Stimulated activated naive CD8-positive, alpha-beta T cell treated with anti-CD3 and anti-CD28 coated beads, Interleukin-15, amount 100 ng/mL, for 72 hours (primary cell): Measurements from ENCODE around the gene OR2G2.

Experiments
- ATAC-seq: fragments of 150-1000 bp; cut with Tn5 transposase; 2 replicates; pipeline ENCODE4 v1.10.0; 2021; ENCODE audit warnings: mild to moderate bottlenecking, moderate library complexity
- DNase-seq, 2 donors: peaks; one replicate each; pipeline ENCODE4 v3.0.0; 2021 to 2022
- H3K27ac Mint-ChIP-seq, 2 donors: one replicate each; pipeline ENCODE4 v1.8.0; 2022; ENCODE audit warnings: mild to moderate bottlenecking in 2 of 2, mixed read lengths in 2 of 2, moderate library complexity in 2 of 2
- H3K27me3 Mint-ChIP-seq: one replicate; pipeline ENCODE4 v1.8.0; 2022; ENCODE audit warnings: mixed read lengths
- H3K4me1 Mint-ChIP-seq: one replicate; pipeline ENCODE4 v1.8.0; 2022; ENCODE audit warnings: mild to moderate bottlenecking, mixed read lengths
- H3K4me3 Mint-ChIP-seq, 2 donors: one replicate each; pipeline ENCODE4 v1.8.0; 2022; ENCODE audit warnings: mild to moderate bottlenecking in 2 of 2, mixed read lengths in 2 of 2, moderate library complexity in 1 of 2
- H3K9me3 Mint-ChIP-seq, 2 donors: one replicate each; pipeline ENCODE4 v1.8.0; 2022; ENCODE audit warnings: mixed read lengths in 2 of 2

The OR2G2 gene

DNA sequence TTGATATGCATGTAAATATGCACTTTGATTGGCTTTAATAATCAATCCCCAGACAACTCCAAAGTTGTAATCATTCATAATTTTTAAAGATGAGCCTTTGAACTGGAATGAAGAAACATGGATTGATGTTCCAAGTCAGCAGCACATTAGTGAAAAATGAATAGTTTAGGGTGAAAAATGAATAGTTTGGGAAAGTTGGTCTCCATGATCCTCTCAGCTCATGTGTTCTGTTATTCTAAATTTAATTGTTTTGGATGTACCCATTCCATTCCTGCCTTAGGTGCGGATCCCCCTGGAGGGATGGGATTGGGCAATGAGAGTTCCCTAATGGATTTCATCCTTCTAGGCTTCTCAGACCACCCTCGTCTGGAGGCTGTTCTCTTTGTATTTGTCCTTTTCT, 17.1 kb downstream of the OR2G2 start, which contains the start of gene OR2G3:
TSS of gene OR2G3 (plus strand) at position 301 of the 400 bp plus-strand sequence. CDS start at position 301, 0 bp downstream.
- Mint-ChIP-seq H3K4me3 (no peak within 1 kb of the TSS), H3K4me1 (no peaks in the 10 kb centered on the region), H3K9me3 (no peaks in the 10 kb centered on the region), H3K27me3 (peaks cover 19% of the 10 kb centered on the region), H3K27ac (no peak within 1 kb of the TSS)
- ATAC-seq (no peak), DNase-seq (no peak)

DNA sequence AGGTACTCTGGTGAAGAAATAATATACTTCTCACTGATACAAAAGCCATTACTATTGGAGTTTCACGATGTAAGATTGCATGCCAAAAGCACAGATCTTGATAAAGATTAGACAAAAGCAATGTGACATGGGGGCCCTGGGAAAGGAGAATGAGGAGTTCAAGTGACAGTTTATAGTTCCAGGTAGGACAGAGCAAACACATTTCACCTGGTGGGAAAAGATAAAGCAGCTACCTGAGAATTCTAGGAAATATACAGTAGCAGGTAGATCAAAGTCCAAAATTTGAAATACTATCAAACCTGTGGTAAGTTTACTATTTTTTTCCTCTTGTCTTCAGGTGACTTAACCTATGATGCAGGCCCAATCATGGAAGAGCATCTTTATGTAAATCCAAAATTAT, 25.2 kb downstream of the OR2G2 start:
- Mint-ChIP-seq H3K27ac (no peak overlapping the region), H3K9me3 (peaks cover 0 to 9% of the 10 kb centered on the region in 2 donors), H3K27me3 (peaks cover 14% of the 10 kb centered on the region), H3K4me3 (no peak overlapping the region), H3K4me1 (no peaks in the 10 kb centered on the region)
- DNase-seq (no peak), ATAC-seq (no peak)

DNA sequence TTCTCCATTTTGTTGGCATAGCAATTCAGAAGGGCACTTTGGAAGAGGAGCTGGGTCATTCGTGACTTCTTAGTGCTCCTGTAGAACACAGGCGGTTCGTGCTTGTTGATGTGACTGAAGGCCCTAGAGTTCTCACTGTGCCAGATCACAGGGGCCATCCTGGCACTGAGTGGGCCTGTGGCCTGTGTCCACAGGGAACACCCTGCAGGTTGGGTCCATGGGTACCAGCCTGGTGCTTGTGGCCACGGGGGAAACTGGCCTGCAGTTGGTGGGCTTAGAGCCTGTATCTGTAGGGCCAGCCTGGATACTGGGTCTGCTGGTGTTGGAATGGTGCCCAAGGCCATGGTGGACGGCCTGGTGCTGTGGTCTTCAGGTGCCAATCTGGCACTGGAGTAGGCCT, 26.5 kb downstream of the OR2G2 start:
- no peak overlapping the region for H3K27ac Mint-ChIP-seq
- H3K4me3 Mint-ChIP-seq, result no peak overlapping the region
- ATAC-seq, result no peak
- H3K27me3 Mint-ChIP-seq, result peaks cover 2% of the 10 kb centered on the region
- no peaks in the 10 kb centered on the region for H3K4me1 Mint-ChIP-seq
- no peak for DNase-seq
- peaks cover 0 to 9% of the 10 kb centered on the region in 2 donors for H3K9me3 Mint-ChIP-seq

DNA sequence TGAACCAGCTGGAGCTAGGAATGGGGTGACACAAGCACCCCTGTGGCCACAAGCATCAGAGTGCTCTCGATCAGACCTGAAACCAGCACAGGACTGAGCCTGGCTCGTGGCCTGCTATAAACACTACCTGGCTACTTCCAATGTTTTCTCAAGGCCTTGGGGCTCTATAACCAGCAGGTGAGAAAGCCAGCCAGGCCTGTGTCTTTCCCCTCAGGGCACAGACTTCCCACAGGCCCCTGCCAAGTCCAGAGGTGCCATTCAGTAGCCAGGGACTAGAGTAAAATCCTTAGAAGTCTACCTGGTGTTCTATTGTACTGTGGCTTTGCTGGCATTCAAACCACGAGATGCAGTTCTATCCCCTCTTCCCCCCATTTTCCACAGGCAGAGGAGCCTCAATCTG, 39.8 kb downstream of the OR2G2 start:
- Mint-ChIP-seq H3K4me3 (no peak overlapping the region), H3K4me1 (no peaks in the 10 kb centered on the region), H3K27me3 (no peaks in the 10 kb centered on the region), H3K27ac (no peak overlapping the region), H3K9me3 (peaks cover 0 to 5% of the 10 kb centered on the region in 2 donors)
- ATAC-seq, result no peak
- no peak for DNase-seq

DNA sequence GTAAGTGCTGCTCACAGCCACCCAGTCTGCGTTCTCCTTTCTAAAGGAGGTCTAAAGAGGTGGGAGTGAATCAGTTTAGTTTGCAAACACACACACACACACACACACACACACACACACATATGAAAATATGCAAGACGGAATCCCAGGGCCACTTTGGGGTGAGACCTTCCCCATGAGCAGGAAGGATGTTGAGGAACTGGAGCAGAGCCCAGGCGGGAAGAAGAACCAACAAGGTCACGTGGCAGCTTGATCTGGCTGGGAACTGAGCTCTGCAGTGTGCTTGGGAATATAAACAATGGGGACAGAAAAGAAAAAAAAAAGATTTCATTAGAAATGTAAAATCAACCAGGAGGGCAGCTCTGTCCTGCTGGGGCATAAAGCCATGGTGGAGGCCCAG, 49.9 kb downstream of the OR2G2 start:
- Mint-ChIP-seq H3K27me3 (peaks cover 45% of the 10 kb centered on the region), H3K4me3 (no peak overlapping the region), H3K9me3 (peaks cover 0 to 5% of the 10 kb centered on the region in 2 donors), H3K27ac (no peak overlapping the region), H3K4me1 (peaks cover 13% of the 10 kb centered on the region)
- ATAC-seq, result no peak
- no peak for DNase-seq

DNA sequence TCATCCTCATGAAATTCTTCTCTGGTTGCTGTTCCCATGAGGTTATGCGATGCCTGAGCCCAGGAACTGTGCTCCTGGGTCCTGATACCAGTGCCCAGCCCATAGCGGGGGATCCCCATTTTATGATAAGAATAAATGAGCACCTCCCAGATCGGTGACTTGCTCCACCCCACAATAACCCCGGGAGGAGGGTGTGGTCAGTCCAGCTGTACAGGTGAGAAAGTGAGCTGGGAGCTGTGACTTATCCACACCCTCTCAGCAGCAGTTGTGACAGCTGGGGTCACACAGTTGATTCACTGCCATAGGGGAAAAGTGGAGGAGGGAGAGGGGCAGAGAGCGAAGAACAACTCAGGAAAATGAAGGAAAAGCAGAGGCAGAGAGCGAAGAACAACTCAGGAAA, 50.6 kb downstream of the OR2G2 start:
- Mint-ChIP-seq H3K27ac (no peak overlapping the region), H3K9me3 (peaks cover 0 to 5% of the 10 kb centered on the region in 2 donors), H3K4me3 (peak overlapping the region; percentile 24 to 51), H3K4me1 (peaks cover 13% of the 10 kb centered on the region), H3K27me3 (peaks cover 45% of the 10 kb centered on the region)
- ATAC-seq (no peak), DNase-seq (no peak)
